HEK293 (cell line): ENCODE measurements around the gene YOD1.

Experiments
- YY1 ChIP-seq: fragments of 450-650 bp; formaldehyde crosslinking; IDR thresholded peaks from 2 replicates; pipeline ENCODE4 v1.5.1; 2018; ENCODE audit warnings: missing biosample characterization, missing genetic modification characterization
- ZNF114 ChIP-seq: fragments of 450-650 bp; formaldehyde crosslinking; IDR thresholded peaks from 2 replicates; pipeline ENCODE4 v1.5.0; 2017; ENCODE audit warnings: missing biosample characterization, missing genetic modification characterization
- ZNF121 ChIP-seq: fragments of 450-650 bp; formaldehyde crosslinking; IDR thresholded peaks from 2 replicates; pipeline ENCODE4 v1.5.1; 2016; ENCODE audit warnings: missing biosample characterization, missing genetic modification characterization
- ZNF223 ChIP-seq: fragments of 450-650 bp; formaldehyde crosslinking; IDR thresholded peaks from 2 replicates; pipeline ENCODE4 v1.5.1; 2016; ENCODE audit warnings: missing biosample characterization, missing genetic modification characterization
- ZNF24 ChIP-seq: fragments of 450-650 bp; formaldehyde crosslinking; IDR thresholded peaks from 2 replicates; pipeline ENCODE4 v1.5.1; 2016; ENCODE audit warnings: missing biosample characterization, missing genetic modification characterization
- ZNF416 ChIP-seq: fragments of 450-650 bp; formaldehyde crosslinking; IDR thresholded peaks from 2 replicates; pipeline ENCODE4 v1.5.1; 2016; ENCODE audit warnings: missing biosample characterization, missing genetic modification characterization
- TF ChIP-seq, protein P1 (sequence below): fragments of 450-650 bp; formaldehyde crosslinking; IDR thresholded peaks from 2 replicates; pipeline ENCODE4 v1.5.1; 2016; ENCODE audit warnings: missing biosample characterization, missing genetic modification characterization
- TF ChIP-seq, protein P2 (sequence below): fragments of 450-650 bp; formaldehyde crosslinking; IDR thresholded peaks from 2 replicates; pipeline ENCODE4 v1.5.1; 2016; ENCODE audit warnings: missing biosample characterization, missing genetic modification characterization
- TF ChIP-seq, protein P3 (sequence below): fragments of 450-650 bp; formaldehyde crosslinking; optimal IDR thresholded peaks from 2 replicates; pipeline ENCODE3; 2016; ENCODE audit warnings: missing biosample characterization, mild to moderate bottlenecking, missing genetic modification characterization

GRCh38 chr1:207021139-207021861, 29.7 kb downstream of the YOD1 start:
- TF ChIP-seq ZNF416 (tag by site-specific recombination) (no peak), ZNF114 (tag by site-specific recombination) (no peak), ZNF223 (tag by site-specific recombination) (no peak), ZNF121 (tag by site-specific recombination) (no peak), YY1 (tag by site-specific recombination) (no peak), ZNF24 (tag by site-specific recombination) (no peak)
- TF ChIP-seq, protein P1, sequence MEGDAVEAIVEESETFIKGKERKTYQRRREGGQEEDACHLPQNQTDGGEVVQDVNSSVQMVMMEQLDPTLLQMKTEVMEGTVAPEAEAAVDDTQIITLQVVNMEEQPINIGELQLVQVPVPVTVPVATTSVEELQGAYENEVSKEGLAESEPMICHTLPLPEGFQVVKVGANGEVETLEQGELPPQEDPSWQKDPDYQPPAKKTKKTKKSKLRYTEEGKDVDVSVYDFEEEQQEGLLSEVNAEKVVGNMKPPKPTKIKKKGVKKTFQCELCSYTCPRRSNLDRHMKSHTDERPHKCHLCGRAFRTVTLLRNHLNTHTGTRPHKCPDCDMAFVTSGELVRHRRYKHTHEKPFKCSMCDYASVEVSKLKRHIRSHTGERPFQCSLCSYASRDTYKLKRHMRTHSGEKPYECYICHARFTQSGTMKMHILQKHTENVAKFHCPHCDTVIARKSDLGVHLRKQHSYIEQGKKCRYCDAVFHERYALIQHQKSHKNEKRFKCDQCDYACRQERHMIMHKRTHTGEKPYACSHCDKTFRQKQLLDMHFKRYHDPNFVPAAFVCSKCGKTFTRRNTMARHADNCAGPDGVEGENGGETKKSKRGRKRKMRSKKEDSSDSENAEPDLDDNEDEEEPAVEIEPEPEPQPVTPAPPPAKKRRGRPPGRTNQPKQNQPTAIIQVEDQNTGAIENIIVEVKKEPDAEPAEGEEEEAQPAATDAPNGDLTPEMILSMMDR (tag by site-specific recombination): no peak
- TF ChIP-seq, protein P2, sequence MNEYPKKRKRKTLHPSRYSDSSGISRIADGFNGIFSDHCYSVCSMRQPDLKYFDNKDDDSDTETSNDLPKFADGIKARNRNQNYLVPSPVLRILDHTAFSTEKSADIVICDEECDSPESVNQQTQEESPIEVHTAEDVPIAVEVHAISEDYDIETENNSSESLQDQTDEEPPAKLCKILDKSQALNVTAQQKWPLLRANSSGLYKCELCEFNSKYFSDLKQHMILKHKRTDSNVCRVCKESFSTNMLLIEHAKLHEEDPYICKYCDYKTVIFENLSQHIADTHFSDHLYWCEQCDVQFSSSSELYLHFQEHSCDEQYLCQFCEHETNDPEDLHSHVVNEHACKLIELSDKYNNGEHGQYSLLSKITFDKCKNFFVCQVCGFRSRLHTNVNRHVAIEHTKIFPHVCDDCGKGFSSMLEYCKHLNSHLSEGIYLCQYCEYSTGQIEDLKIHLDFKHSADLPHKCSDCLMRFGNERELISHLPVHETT (tag by site-specific recombination): no peak
- TF ChIP-seq, protein P3, sequence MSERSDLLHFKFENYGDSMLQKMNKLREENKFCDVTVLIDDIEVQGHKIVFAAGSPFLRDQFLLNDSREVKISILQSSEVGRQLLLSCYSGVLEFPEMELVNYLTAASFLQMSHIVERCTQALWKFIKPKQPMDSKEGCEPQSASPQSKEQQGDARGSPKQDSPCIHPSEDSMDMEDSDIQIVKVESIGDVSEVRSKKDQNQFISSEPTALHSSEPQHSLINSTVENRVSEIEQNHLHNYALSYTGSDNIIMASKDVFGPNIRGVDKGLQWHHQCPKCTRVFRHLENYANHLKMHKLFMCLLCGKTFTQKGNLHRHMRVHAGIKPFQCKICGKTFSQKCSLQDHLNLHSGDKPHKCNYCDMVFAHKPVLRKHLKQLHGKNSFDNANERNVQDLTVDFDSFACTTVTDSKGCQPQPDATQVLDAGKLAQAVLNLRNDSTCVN: no peak
